GM06990 (cell line): ENCODE measurements around the gene P2RY11.

ENCODE experiments used
- DNase-seq: peaks from one replicate; pipeline ENCODE4 v3.0.0-alpha.2; 2011; ENCODE audit not compliant: insufficient read length; ENCODE audit errors: extremely low read depth
- H3K27me3 ChIP-seq: replicated peaks from 2 replicates; pipeline ENCODE4 v1.6.0; 2011; ENCODE audit warnings: low read length; ENCODE audit not compliant: control insufficient read depth, insufficient read depth
- H3K36me3 ChIP-seq: 2 replicates; pipeline ENCODE4 v1.5.1; 2011; ENCODE audit warnings: low read length; ENCODE audit not compliant: control insufficient read depth, insufficient read depth
- H3K4me3 ChIP-seq: replicated peaks from 2 replicates; pipeline ENCODE4 v1.5.1; 2011; ENCODE audit warnings: low read depth, mild to moderate bottlenecking, control low read depth, low read length
- TF ChIP-seq, protein P1 (sequence below): IDR thresholded peaks from 2 replicates; pipeline ENCODE4 v1.5.1; 2011; ENCODE audit warnings: low read length, control low read depth, mild to moderate bottlenecking, inconsistent platforms; ENCODE audit not compliant: insufficient read depth, poor library complexity, severe bottlenecking

P2RY11 gene

DNA sequence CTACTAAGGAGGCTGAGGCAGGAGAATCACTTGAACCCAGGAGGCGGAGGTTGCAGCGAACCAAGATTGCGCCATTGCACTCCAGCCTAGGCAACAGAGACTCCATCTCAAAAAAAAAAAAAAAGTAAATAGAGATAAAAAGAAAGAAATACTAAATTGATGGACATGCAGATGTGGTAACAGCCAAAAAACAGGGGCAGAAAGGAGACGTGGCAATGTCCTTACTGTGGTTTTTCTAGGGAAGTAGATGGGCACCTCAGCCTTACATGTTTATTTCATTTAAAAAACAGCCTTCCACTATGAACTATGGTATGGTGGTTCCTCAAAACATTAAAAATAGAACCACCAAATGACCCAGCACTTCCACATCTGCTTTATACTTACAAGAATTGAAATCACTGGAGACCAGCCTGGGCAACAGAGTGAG, 14.7 kb downstream of the P2RY11 start:
- no peak for DNase-seq
- Histone ChIP-seq H3K27me3 (no peaks in the 10 kb centered on the region), H3K4me3 (no peak overlapping the region), H3K36me3 (peaks cover 3% of the 10 kb centered on the region)
- TF ChIP-seq, protein P1, sequence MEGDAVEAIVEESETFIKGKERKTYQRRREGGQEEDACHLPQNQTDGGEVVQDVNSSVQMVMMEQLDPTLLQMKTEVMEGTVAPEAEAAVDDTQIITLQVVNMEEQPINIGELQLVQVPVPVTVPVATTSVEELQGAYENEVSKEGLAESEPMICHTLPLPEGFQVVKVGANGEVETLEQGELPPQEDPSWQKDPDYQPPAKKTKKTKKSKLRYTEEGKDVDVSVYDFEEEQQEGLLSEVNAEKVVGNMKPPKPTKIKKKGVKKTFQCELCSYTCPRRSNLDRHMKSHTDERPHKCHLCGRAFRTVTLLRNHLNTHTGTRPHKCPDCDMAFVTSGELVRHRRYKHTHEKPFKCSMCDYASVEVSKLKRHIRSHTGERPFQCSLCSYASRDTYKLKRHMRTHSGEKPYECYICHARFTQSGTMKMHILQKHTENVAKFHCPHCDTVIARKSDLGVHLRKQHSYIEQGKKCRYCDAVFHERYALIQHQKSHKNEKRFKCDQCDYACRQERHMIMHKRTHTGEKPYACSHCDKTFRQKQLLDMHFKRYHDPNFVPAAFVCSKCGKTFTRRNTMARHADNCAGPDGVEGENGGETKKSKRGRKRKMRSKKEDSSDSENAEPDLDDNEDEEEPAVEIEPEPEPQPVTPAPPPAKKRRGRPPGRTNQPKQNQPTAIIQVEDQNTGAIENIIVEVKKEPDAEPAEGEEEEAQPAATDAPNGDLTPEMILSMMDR, result no peak

DNA sequence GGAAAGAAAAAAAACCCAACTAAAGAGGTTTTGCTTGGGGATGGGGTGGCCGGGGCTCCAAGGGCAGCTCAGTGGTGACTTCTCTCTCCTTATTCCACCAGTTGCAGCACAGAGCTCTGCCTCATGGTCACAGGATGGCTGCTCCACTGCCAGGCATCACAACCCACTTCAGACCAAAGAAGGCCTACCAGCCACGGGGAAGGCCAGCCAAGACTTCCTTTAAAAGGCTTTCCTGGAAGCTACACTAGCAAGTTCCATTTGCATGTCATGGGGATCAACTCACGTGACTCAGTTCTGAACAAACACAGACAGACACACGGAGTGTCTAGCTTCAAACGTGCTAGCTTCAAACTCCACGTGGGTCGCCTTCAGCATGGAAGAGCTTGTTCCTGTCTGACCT, 21.4 kb downstream of the P2RY11 start:
- H3K27me3 ChIP-seq, result no peaks in the 10 kb centered on the region
- TF ChIP-seq, protein P1, result no peak
- peaks cover 37% of the 10 kb centered on the region for H3K36me3 ChIP-seq
- no peak for DNase-seq
- H3K4me3 ChIP-seq, result no peak overlapping the region

DNA sequence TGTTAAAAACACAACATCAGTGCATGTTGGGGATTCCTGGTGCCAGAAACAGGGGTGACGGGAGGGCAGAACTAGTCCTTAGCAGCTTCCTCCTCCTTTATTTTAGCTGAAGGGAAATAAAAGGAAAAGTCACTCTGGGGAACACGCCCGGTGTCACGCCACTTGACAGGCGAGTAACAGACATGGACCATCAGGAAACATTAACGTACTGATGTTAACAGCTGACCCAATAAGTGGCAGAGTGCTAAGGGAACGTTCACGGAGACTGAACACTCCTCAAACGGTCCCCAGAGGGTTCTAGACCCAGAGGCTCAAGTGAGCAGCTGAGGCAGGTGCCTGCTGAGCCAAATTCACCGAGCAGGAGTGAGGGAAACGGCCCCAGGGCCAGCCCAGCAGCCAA, 22.1 kb downstream of the P2RY11 start:
- TF ChIP-seq, protein P1, result no peak
- Histone ChIP-seq H3K36me3 (peaks cover 41% of the 10 kb centered on the region), H3K27me3 (no peaks in the 10 kb centered on the region), H3K4me3 (no peak overlapping the region)
- no peak for DNase-seq

DNA sequence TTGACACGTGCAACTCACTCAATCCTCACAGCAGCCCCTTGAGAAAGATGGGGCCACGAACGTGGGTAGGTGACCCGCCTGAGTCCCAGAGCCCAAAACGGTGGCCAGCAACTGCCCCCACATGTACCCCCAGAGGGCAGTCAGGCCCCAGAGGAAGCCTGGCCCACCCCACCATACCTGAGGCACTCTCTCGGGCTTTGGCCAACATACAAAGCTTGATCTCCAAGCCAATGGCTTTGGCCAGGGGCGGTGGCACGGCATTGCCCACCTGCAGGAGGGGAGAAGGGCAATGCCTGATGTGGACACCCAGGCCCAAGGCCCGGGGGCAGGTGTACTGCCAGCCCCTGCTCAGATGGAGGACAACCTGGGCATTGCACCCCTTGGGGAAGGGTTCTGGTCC, 22.5 kb downstream of the P2RY11 start:
- H3K27me3 ChIP-seq, result no peaks in the 10 kb centered on the region
- H3K4me3 ChIP-seq, result no peak overlapping the region
- H3K36me3 ChIP-seq, result peaks cover 46% of the 10 kb centered on the region
- DNase-seq, result no peak
- TF ChIP-seq, protein P1, result no peak

DNA sequence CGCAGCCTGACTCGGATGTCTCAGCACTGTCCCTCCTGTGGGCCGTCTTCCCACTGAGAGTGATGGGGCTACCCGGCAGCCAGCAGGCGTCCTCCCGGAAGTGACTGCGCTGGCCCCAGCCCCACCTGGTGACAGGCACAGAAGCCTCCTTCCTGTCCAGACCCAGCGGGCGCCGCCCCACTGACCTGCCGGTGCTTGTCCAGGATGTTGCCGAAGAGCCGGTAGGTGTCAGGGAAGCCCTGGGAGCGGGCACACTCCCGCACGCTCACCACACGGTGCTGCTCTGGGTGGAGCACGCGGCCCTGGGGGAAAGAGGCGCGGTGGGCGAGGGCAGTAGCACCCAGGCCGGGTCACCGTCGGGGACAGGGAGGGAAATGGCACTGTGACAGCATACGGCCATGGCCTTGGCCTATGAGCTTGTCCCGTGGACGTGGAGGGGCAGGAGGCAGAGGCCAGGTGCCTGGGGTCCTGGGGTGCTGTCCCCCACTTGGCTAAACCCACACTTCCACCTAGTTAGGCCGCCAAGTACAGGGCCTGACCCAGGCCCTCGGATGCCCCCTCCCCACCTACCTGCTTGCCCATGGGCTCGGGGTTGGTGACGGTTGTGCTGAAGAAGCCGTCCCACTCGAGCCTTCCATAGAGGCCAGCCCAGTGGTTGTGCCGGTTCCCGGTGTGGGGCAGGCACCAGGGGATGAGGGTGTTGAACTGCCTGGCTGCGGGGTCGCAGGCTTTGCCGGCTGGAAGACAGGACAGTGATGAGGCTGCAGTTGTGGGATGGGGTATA, 24.2 kb downstream of the P2RY11 start:
- TF ChIP-seq, protein P1, result no peak
- Histone ChIP-seq H3K4me3 (no peak overlapping the region), H3K27me3 (no peaks in the 10 kb centered on the region), H3K36me3 (peaks cover 56% of the 10 kb centered on the region)
- DNase-seq, result no peak
